Renal cortex interstitium (tissue), 15 donors: Measurements from ENCODE around the gene GH1. TPM values are rescaled to one million over a fixed set of nuclear protein-coding genes. Genes with fewer than 3 reads are reported as not detected.
"Not testable (repeated sequence)": the region's sequence is repeated elsewhere in the genome, so short reads cannot be mapped to it uniquely, and the experiment has no call there.

Source experiments
- DNase-seq, 11 donors: peaks; one replicate each; pipeline ENCODE4 v3.0.0-alpha.2; 2013; ENCODE audit warnings: low read depth in 9 of 11, low spot score in 4 of 11; ENCODE audit errors: extremely low read depth in 1 of 11
- long read RNA-seq, 16 experiments: transcript quantifications; one replicate each; lab custom pipeline, GENCODE V29; 2026
- polyA plus RNA-seq, 3 donors: library from polyadenylated mRNA; unstranded; fragments of 120-200 nt; gene quantifications; one replicate each; pipeline ENCODE4 v1.2.1, GENCODE V29; 2013; ENCODE audit not compliant: insufficient read length in 3 of 3

Gene GH1
- polyA plus RNA-seq = under 1 TPM in 1 of 3 donors, not detected in 2; 0.24 TPM
- long read RNA-seq, donor 1 = 0 reads
- long read RNA-seq, donor 2 = 0 reads
- long read RNA-seq, donor 3 = 0 reads
- long read RNA-seq, donor 4 = 0 reads
- long read RNA-seq, donor 5 = 0 reads
- long read RNA-seq, donor 6 = 0 reads
- long read RNA-seq, donor 7 = 0 reads
- long read RNA-seq, donor 8 = 0 reads
- long read RNA-seq, donor 9 = 0 reads
- long read RNA-seq, donor 10 = 0 reads
- long read RNA-seq, donor 11 = 0 reads
- long read RNA-seq, donor 12 = 0 reads
- long read RNA-seq, donor 13 = 0 reads
- long read RNA-seq, donor 14 = 0 reads
- long read RNA-seq, donor 15 = 0 reads
- long read RNA-seq, donor 16 = 0 reads

GRCh38 chr17:63918789-63919305 lies at the start of gene GH1:
TSS of gene GH1 (minus strand) at chr17:63918839. CDS start at chr17:63918776, 63 bp downstream.
- DNase-seq = not testable (repeated sequence)

GRCh38 chr17:63967953-63968352 lies 49.3 kb upstream of the GH1 start:
- DNase-seq = no peak

GRCh38 chr17:63966646-63967264 lies 48.1 kb upstream of the GH1 start:
- no peak for DNase-seq

- no peak for DNase-seq
These were observed 44.5 kb upstream of the GH1 start for GRCh38 chr17:63963123-63963522.

GRCh38 chr17:63962298-63962744 lies 43.7 kb upstream of the GH1 start:
- no peak for DNase-seq

DNA sequence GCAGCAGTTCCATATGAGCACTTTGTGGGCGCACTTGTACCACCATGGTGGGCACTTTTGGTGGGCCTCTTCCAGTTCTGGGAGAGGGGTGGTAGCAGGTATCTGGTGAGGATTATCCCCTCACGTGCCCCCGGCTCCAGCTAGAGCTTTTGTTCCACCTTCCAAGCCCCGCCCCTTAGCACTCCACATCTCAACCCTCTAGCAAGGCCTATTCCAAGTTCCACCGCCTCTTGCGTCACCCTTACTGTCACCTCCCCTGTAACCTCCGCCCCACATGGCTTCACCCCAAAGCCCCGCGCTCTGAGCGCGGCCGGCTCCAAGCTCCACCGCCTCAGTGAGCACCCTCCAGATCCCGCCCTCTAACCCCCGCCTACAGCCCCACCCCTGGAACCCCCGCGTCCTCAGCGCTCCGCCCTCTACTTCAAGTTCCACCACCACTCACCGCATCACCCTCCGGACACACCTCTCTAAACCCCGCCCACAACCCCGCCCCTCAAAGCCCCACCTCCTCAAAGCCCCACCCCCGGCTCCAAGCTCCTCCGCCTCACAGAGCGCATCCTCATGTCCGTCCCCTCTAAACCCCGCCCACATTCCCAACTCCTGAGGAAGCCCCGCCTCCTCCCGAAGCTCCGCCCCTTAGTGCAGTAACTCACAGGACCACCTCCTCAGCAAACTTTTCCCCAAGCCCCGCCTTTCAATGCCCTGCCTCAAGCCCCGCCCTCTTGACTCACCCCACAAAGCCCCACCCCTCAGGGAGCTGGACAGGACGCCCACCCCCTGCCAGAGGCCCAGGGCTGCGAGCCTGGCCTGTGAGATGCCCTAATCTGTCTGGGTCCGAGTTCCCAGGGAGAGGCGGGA lies 42.9 kb upstream of the GH1 start:
- peak in 3 of 11 donors; percentile 33 to 43 (median 33) for DNase-seq

DNA sequence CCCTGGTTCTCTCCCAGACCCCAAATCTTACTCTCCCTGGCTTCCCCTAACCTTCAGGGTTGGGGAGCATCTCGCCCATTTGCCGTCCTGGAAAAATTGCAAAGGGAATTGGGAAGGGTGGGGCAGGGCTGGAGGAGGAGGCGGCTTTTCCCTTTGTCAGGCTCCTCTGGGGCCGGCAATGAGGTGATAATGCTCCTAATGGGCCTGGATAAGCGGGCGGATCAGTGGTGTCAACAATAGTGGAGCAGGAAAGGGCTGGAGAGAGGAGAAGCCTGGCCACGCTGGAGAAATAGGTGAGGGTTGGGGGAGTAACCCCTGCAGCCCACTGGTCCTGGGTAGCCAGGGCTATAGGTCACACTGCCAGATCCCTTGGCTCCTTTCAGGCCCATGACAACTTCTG lies 41.8 kb upstream of the GH1 start:
- DNase-seq = no peak

DNA sequence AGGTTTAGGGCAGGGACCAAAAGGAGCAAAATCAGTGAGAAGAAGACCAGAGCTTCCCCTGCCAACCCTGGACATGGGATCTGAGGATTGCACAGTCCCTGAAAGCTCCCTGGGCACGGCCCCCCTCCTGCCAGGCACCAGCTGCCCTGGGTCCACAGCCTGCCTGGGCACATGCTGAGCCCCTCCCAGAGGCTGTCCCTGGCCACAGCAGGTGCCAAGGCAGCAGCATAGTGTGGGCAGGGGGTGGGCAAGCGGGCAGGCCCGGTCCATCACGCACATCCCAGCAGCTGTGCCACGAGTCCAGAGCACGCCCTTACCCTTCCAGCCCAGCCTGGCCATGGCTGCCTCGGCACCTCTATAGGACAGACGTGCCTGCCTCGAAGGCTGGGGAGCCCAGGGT lies 41.4 kb upstream of the GH1 start:
- DNase-seq = no peak

- no peak for DNase-seq
These were observed 37.8 kb upstream of the GH1 start for GRCh38 chr17:63956296-63956920.

DNA sequence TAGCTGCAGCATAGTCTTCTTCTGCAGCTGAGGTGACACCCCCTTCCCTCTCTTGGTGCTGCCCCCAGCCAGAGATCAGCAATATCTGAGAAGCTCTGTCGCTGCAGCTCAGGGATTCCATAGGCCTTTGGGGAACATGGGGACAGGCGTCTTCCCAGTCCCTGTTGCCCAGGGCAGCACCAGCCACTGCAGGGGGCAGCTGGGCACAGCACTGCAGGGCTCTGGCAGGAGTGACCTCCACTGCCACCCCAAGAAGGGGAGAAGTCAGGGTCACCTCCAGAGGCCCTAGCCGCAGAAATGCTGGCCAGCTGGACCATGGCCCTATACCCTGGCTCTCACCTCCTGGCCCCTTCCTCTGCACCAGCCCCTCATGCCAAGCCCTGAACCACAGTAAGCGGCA lies 37.2 kb upstream of the GH1 start:
- no peak for DNase-seq

DNA sequence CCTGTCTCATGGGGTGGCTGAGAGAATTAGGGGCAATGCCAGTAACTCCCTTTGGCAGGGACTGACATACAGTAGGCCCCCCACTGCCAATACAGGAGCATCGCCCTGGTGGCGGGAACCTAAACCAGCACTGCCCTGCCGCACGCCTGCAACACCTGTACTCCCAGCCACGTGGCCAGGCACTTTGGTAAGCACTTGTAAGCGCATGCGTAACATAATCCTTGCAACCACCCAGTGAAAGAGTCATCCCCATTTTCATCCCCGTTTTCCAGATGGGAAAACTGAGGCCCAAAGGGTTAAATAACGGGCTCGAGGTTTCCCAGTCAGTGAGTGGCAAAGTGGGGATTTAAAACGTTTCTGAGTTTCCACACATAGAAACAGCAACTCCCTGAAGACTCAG lies 36.6 kb upstream of the GH1 start:
- DNase-seq = no peak

- no peak for DNase-seq
These were observed 35.9 kb upstream of the GH1 start for GRCh38 chr17:63954402-63955063.

GRCh38 chr17:63950940-63951907 lies 32.6 kb upstream of the GH1 start:
- peak in 1 of 11 donors; percentile 33 for DNase-seq

DNA sequence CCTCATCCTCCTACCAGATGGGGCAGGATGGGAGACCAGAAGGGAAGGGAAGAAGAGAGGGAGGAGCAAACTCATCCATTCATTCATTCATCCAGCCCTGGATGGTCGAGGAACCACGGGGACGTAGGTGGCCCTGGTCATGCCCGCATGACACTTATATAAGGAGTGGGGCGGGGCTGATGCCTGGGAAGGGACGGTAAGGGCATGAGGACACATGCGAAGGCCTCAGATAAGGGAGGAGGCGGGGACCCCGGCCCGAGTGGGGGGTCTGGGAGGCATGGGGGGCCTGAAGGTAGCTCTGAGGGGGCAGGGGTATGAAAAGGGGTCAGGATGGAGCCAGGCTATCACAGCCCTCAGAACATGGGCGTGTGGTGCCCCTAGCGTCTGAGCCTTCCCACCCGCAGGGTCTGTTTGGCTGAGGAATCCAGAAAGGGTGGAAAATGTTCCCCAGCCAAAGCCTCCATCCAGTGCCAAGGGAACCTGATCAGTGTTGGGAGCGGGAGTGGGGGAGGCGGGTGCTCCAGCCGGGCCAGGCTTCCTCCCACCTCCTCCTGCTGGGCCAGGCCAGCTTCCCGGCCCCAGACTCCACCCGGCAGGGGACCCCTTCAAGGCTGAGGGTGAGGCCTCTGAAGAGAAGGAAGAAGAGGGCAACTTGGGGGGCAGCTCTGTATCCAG lies 31.1 kb upstream of the GH1 start:
- DNase-seq = no peak

GRCh38 chr17:63948521-63948920 lies 29.9 kb upstream of the GH1 start:
- no peak for DNase-seq

DNA sequence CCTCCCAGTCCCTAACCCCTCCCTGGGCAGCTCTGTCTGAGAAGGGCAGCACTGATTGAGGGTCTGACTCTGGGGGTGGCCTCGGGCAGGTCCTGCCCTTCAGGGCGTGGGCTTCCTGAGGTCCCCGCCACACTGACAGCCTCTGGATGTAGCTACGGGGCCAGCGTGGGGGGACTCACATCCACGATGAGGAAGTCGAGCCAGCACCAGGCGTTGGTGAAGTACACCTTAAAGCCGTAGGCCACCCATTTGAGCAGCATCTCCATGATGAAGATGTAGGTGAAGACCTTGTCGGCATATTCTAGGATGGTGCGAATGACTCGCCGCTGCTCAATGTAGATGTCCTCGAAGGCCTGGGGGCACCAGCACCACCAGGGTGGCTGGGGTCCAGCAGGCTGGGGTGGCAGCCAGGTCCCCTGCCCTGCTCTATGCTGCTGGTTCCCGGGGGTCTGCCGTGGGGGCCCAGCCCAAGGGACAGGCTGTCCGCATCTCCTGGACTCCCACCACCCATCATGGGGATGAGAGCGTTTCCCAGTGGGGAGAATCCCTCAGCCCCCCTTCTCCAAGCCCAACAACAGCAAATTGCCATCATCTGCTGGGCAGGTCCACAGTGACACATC lies 29.2 kb upstream of the GH1 start:
- DNase-seq = no peak
